ENCODE results near the gene SFT2D2.

DNA sequence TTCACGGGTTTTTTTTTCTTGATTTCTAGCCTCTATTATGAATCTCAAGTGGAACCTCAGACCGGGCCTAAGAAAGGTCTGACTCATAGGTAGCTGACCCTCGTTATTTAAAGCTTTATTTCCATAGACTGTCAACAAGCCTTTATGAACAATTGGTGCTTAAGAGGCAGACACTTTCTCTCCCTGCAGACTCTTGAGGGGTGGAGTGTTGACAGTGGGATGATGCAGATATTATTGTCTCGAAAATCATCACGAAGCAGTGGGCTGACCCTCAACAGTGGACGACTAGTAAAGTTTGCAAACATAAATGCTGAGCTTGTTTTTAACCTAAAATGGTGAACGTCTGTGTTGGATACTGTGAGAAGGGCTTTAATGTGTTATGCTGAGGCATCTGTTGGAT, 1.8 kb downstream of the SFT2D2 start:
- no peak for TF ChIP-seq EZH2phosphoT487 (IDR thresholded peaks at IDR 0.05; ENCODE audit: borderline replicate concordance)
- TF ChIP-seq, protein P1, sequence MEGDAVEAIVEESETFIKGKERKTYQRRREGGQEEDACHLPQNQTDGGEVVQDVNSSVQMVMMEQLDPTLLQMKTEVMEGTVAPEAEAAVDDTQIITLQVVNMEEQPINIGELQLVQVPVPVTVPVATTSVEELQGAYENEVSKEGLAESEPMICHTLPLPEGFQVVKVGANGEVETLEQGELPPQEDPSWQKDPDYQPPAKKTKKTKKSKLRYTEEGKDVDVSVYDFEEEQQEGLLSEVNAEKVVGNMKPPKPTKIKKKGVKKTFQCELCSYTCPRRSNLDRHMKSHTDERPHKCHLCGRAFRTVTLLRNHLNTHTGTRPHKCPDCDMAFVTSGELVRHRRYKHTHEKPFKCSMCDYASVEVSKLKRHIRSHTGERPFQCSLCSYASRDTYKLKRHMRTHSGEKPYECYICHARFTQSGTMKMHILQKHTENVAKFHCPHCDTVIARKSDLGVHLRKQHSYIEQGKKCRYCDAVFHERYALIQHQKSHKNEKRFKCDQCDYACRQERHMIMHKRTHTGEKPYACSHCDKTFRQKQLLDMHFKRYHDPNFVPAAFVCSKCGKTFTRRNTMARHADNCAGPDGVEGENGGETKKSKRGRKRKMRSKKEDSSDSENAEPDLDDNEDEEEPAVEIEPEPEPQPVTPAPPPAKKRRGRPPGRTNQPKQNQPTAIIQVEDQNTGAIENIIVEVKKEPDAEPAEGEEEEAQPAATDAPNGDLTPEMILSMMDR (conservative IDR thresholded peaks at IDR 0.05; ENCODE audit: low read length) = no peak

Measured in Loucy (cell line).